ENCODE results near the gene TMEM208. TPM values are rescaled to one million over a fixed set of nuclear protein-coding genes. Genes with fewer than 3 reads are reported as not detected.

The TMEM208 gene
- total and polyA plus RNA-seq, 2 of the 13 experiments (the other 11 are each of a cell fraction or from before 2014, with no cell fraction given) = 58.8 to 72.9 TPM

GRCh38 chr16:67177743-67178699 lies 48.9 kb upstream of the TMEM208 start (continued):
- TF ChIP-seq FUBP1 (CRISPR knock-in tag; IDR thresholded peaks at IDR 0.05; ENCODE audit: borderline replicate concordance) (0 out of 2 replicates have a peak, but pooled peaks have one; percentile 52), POGK (CRISPR knock-in tag; conservative IDR thresholded peaks at IDR 0.05) (peak; percentile 55), GLMP (CRISPR knock-in tag; IDR thresholded peaks at IDR 0.05; ENCODE audit: borderline replicate concordance) (no peak), ATF7 (IDR thresholded peaks at IDR 0.05) (no peak), ATF7 (CRISPR knock-in tag; IDR thresholded peaks at IDR 0.05) (no peak), ZNF276 (CRISPR knock-in tag; IDR thresholded peaks at IDR 0.05; ENCODE audit: low read depth) (peak; percentile 63; the same call in 1 of the 2 replicates), ZBTB33 (CRISPR knock-in tag; IDR thresholded peaks at IDR 0.05) (peak; percentile 50; the same call in 1 of the 2 replicates), RFX3 (CRISPR knock-in tag; IDR thresholded peaks at IDR 0.05) (no peak), MTF2 (CRISPR knock-in tag; IDR thresholded peaks at IDR 0.05; ENCODE audit: borderline replicate concordance) (peak; percentile 87; the same call in 1 of the 2 replicates), HDAC2 (CRISPR knock-in tag; IDR thresholded peaks at IDR 0.05) (peak; percentile 83), SRSF4 (IDR thresholded peaks at IDR 0.05; ENCODE audit: low read depth, low read length, poor library complexity, severe bottlenecking) (no peak), ARID5B (CRISPR knock-in tag; IDR thresholded peaks at IDR 0.05) (0 out of 2 replicates have a peak, but pooled peaks have one; percentile 8), NFKBIZ (CRISPR knock-in tag; IDR thresholded peaks at IDR 0.05) (no peak), ATRX (CRISPR knock-in tag; IDR thresholded peaks at IDR 0.05; ENCODE audit: borderline replicate concordance) (no peak)

All from HepG2 (cell line).